Transverse colon (tissue), 4 donors: Measurements from ENCODE around the gene ATP6V1F. TPM values are rescaled to one million over a fixed set of nuclear protein-coding genes. Genes with fewer than 3 reads are reported as not detected.

Source experiments
- DNase-seq: peaks from one replicate; pipeline ENCODE4 v3.0.0-alpha.2; 2019
- H3K27ac ChIP-seq, 4 donors: fragments of 200-600 bp; sonication (generic); 2 replicates each; pipeline ENCODE4 v1.5.1; 2016 to 2018; ENCODE audit warnings: inconsistent platforms in 4 of 4
- H3K27me3 ChIP-seq: fragments of 200-600 bp; sonication (generic); 2 replicates; pipeline ENCODE4 v1.5.1; 2017; ENCODE audit warnings: inconsistent platforms
- H3K36me3 ChIP-seq, 4 donors: fragments of 200-600 bp; sonication (generic); 2 replicates each; pipeline ENCODE4 v1.5.1; 2017 to 2019; ENCODE audit warnings: inconsistent platforms in 4 of 4
- H3K4me1 ChIP-seq, 4 donors: fragments of 200-600 bp; sonication (generic); 2 replicates each; pipeline ENCODE4 v1.5.1; 2017 to 2020; ENCODE audit warnings: inconsistent platforms in 4 of 4
- H3K4me3 ChIP-seq, 4 donors: fragments of 200-600 bp; sonication (generic); 1 replicate in 1 of 4; 2 replicates in 3 of 4; pipeline versions ENCODE4 v1.5.1 to v1.6.1; 2017 to 2019; ENCODE audit warnings: inconsistent platforms in 4 of 4
- H3K9me3 ChIP-seq, 2 donors: fragments of 200-600 bp; sonication (generic); 2 replicates each; pipeline ENCODE4 v1.5.1; 2017 to 2019; ENCODE audit warnings: inconsistent platforms in 2 of 2
- CTCF ChIP-seq, 5 experiments: fragments of 200-600 bp in 3 of 5; fragments of 450-650 bp in 2 of 5; sonication (generic) in 3 of 5; IDR thresholded peaks; 1 replicate in 2 of 5; 2 replicates in 3 of 5; pipeline ENCODE4 v1.5.1; 2016 to 2017; ENCODE audit warnings: antibody characterized with exemption in 5 of 5, inconsistent platforms in 3 of 5, mild to moderate bottlenecking in 2 of 5, moderate library complexity in 1 of 5
- EP300 ChIP-seq: sonication (generic); formaldehyde crosslinking; IDR thresholded peaks from one replicate; pipeline ENCODE4 v1.6.1; 2017; ENCODE audit warnings: antibody characterized with exemption, low read depth
- POLR2A ChIP-seq: fragments of 450-650 bp; IDR thresholded peaks from one replicate; pipeline ENCODE4 v1.6.1; 2016; ENCODE audit warnings: antibody characterized with exemption, mild to moderate bottlenecking, moderate library complexity
- POLR2AphosphoS5 ChIP-seq, 3 donors: sonication (generic); formaldehyde crosslinking; IDR thresholded peaks; one replicate each; pipeline ENCODE4 v1.6.1; 2016; ENCODE audit warnings: antibody characterized with exemption in 3 of 3
- WGBS, 2 donors: methylation state at CpG; one replicate each; pipeline ENCODE4 v1.1.5; 2018; ENCODE audit warnings: low coverage in 1 of 2; 5-methylcytosine and 5-hydroxymethylcytosine counted together
- in situ Hi-C, 4 donors: fragments of 200-750 bp; cut with MboI; loops; one replicate each; pipeline versions ENCODE4 v1.15.0 to v1.15.1; 2017; ENCODE audit warnings: low sequenced_read_pairs in 3 of 4, low pct_ligation_motif_present in 1 of 4, low pct_unique_long_range_greater_than_20kb in 1 of 4
- intact Hi-C: fragments of 100-400 bp; cut with DNase I; formaldehyde crosslinking; loops from one replicate; pipeline ENCODE4 v1.15.1; 2023; ENCODE audit warnings: low total_unique reads
- total RNA-seq, 4 donors: library from RNA; depleted of rRNA; stranded (reverse); fragments of >200 nt; gene quantifications; one replicate each; pipeline ENCODE4 v1.1.0, GENCODE V29; 2016

ATP6V1F gene
- total RNA-seq, 4 donors from 2014 or later: 25.5 to 128 (median 63.2) TPM

- intact Hi-C loops: loop anchor here (2.0 kb wide), 1 partner anchor 75 kb away; no protein-coding TSS in a partner anchor
Measured at GRCh38 chr7:128831994-128832879, 30.4 kb upstream of the ATP6V1F start.

GRCh38 chr7:128832880-128833147 is 29.8 kb upstream of the ATP6V1F start:
- H3K4me1 ChIP-seq: peaks cover 12 to 46% (median 27%) of the 10 kb centered on the region in 4 donors
- WGBS, 2 donors: no CpG with 5 or more reads among the region's 2 CpGs
- intact Hi-C loops: loop anchor here (2.0 kb wide), 1 partner anchor 76 kb away; no protein-coding TSS in a partner anchor
- no peaks in the 10 kb centered on the region for H3K9me3 ChIP-seq
- in situ Hi-C loops: no loop called here
- no peak for TF ChIP-seq CTCF (IDR thresholded peaks at IDR 0.05)
- no peak for TF ChIP-seq EP300
- TF ChIP-seq POLR2A: no peak
- no peak for TF ChIP-seq POLR2AphosphoS5 (IDR thresholded peaks at IDR 0.05)
- H3K36me3 ChIP-seq: no peaks in the 10 kb centered on the region
- DNase-seq: no peak
- peak overlapping the region; percentile 78 to 94 (median 82) for H3K27ac ChIP-seq
- peaks cover 50% of the 10 kb centered on the region for H3K27me3 ChIP-seq
- peak overlapping the region; percentile 9 to 55 (median 34) for H3K4me3 ChIP-seq

More at GRCh38 chr7:128831994-128832879, 30.4 kb upstream of the ATP6V1F start:
- Histone ChIP-seq H3K27ac (peak overlapping the region; percentile 78 to 94 (median 82)), H3K36me3 (no peaks in the 10 kb centered on the region), H3K9me3 (no peaks in the 10 kb centered on the region), H3K4me1 (peaks cover 12 to 46% (median 27%) of the 10 kb centered on the region in 4 donors), H3K27me3 (peaks cover 50% of the 10 kb centered on the region), H3K4me3 (peak overlapping the region; percentile 9 to 55 (median 34))
- no peak for DNase-seq
- TF ChIP-seq EP300 (no peak), POLR2AphosphoS5 (IDR thresholded peaks at IDR 0.05) (no peak), CTCF (IDR thresholded peaks at IDR 0.05) (no peak), POLR2A (no peak)
- 24% methylated on average over 21 of the region's 22 CpGs; no CpG with 5 or more reads in 1 of the 2 donors for WGBS, 2 donors
- in situ Hi-C loops: no loop called here

GRCh38 chr7:128833148-128833945 is 29.3 kb upstream of the ATP6V1F start:
- in situ Hi-C loops (no loop called here), intact Hi-C loops (loop anchor here (2.0 kb wide), 1 partner anchor 77 kb away; no protein-coding TSS in a partner anchor)
- Histone ChIP-seq H3K4me1 (peaks cover 12 to 46% (median 27%) of the 10 kb centered on the region in 4 donors), H3K27ac (peak overlapping the region; percentile 78 to 94 (median 82)), H3K9me3 (no peaks in the 10 kb centered on the region), H3K36me3 (no peaks in the 10 kb centered on the region), H3K27me3 (peaks cover 47% of the 10 kb centered on the region), H3K4me3 (peak overlapping the region in 2 of 4 donors; percentile 50 to 55)
- WGBS, 2 donors: 30% methylated on average over 13 of the region's 13 CpGs; no CpG with 5 or more reads in 1 of the 2 donors
- peak; percentile 48 for DNase-seq
- TF ChIP-seq POLR2AphosphoS5 (IDR thresholded peaks at IDR 0.05) (peak in 1 of 3 donors; percentile 9), CTCF (IDR thresholded peaks at IDR 0.05) (no peak)

GRCh38 chr7:128833946-128834325 is 28.7 kb upstream of the ATP6V1F start:
- Histone ChIP-seq H3K27ac (peak overlapping the region; percentile 78 to 94 (median 82)), H3K36me3 (no peaks in the 10 kb centered on the region), H3K27me3 (peaks cover 42% of the 10 kb centered on the region), H3K9me3 (no peaks in the 10 kb centered on the region), H3K4me1 (peaks cover 12 to 46% (median 27%) of the 10 kb centered on the region in 4 donors), H3K4me3 (no peak overlapping the region)
- 33% methylated on average over 4 of the region's 4 CpGs; no CpG with 5 or more reads in 1 of the 2 donors for WGBS, 2 donors
- TF ChIP-seq CTCF (IDR thresholded peaks at IDR 0.05) (no peak), POLR2AphosphoS5 (IDR thresholded peaks at IDR 0.05) (peak in 1 of 3 donors; percentile 0)
- in situ Hi-C loops: no loop called here
- no peak for DNase-seq
- intact Hi-C loops: loop anchor here (2.0 kb wide), 1 partner anchor 77 kb away; no protein-coding TSS in a partner anchor
